ENCODE data around the gene SELENOT. TPM values are rescaled to one million over a fixed set of nuclear protein-coding genes. Genes with fewer than 3 reads are reported as not detected.

Gene SELENOT
- total and polyA plus RNA-seq, 2 donors (not counting 1 experiment from before 2014, with no cell fraction given), result 76.7 to 143 TPM

DNA sequence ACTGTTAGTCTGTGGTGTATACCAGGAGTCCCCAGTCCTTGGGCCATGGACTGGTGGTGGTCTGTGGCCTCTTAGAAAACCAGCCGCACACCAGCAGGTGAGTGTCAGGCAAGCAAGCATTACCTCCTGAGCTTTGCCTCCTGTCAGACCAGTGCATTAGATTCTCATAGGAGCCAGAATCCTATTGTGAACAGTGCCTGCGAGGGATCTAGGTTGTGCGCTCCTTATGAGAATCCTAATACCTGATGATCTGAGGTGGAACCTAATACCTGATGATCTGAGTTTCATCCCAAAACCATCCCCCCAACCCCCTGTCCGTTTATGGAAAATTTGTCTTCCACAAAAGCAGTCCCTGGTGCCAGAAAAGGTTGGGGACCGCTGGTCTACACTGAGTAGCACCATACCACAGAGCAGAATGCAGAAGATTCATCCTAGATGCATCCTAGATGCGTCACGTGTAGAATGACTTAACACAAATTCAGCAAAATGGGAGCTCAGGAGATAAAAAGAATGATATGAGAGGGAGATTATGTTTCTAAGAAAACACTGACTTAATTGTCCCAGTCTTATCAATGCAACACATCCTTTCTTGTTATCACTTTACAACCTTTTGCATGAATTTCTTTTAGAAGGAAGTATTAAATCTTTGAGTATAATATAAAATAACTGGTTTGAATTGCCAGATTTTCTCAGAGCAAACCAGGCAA, 28.5 kb downstream of the SELENOT start:
- DNase-seq, result no peak
- Histone ChIP-seq H3K4me1 (ENCODE audit: control insufficient read depth in 2 of 2, insufficient read depth in 2 of 2, low read length in 2 of 2) (peaks cover 3 to 6% of the 10 kb centered on the region in 2 donors), H2AFZ (ENCODE audit: insufficient read depth, low read depth, low read length, poor library complexity, severe bottlenecking) (no peak overlapping the region), H3K4me2 (replicated peaks; ENCODE audit: low read depth, low read length, poor library complexity, severe bottlenecking) (no peak overlapping the region), H4K20me1 (ENCODE audit: control insufficient read depth, insufficient read depth, low read length, poor library complexity, severe bottlenecking) (peaks cover under 1% of the 10 kb centered on the region), H3K9ac (ENCODE audit: low read length) (no peak overlapping the region), H3K4me3 (ENCODE audit: control extremely low read depth in 1 of 5, extremely low read depth in 1 of 5, insufficient read depth in 1 of 5, low read depth in 2 of 5, low read length in 4 of 5) (no peak overlapping the region), H3K27ac (ENCODE audit: low read length in 2 of 2) (no peak overlapping the region), H3K79me2 (ENCODE audit: control insufficient read depth, insufficient read depth, low read length) (no peaks in the 10 kb centered on the region), H3K9me3 (ENCODE audit: control extremely low read depth in 1 of 3, control insufficient read depth in 2 of 3, insufficient read depth in 1 of 3, low read length in 2 of 3) (no peaks in the 10 kb centered on the region), H3K27me3 (replicated peaks in 1 of 4; ENCODE audit: control extremely low read depth in 1 of 4, control insufficient read depth in 3 of 4, insufficient read depth in 4 of 4, low read length in 3 of 4) (no peaks in the 10 kb centered on the region), H3K36me3 (replicated peaks in 1 of 2; ENCODE audit: control extremely low read depth in 1 of 2, control insufficient read depth in 1 of 2, extremely low read depth in 1 of 2, insufficient read depth in 2 of 2, low read length in 1 of 2) (peaks cover 4 to 26% of the 10 kb centered on the region in 2 experiments)
- no peaks in the 10 kb centered on the region for H3K27me3 Mint-ChIP-seq
- 100% methylated on average over 5 of the region's 7 CpGs for WGBS (ENCODE audit: insufficient coverage)
- H3K4me3 Mint-ChIP-seq, result no peak overlapping the region
- intact Hi-C loops (cut with micrococcal nuclease), result no loop called here
- ATAC-seq (ENCODE audit: low read depth), result no peak
- H3K4me1 Mint-ChIP-seq, result peaks cover 15% of the 10 kb centered on the region
- H3K27ac Mint-ChIP-seq, result no peak overlapping the region
- CTCF ChIA-PET, result no interaction called here
- TF ChIP-seq, protein P1, sequence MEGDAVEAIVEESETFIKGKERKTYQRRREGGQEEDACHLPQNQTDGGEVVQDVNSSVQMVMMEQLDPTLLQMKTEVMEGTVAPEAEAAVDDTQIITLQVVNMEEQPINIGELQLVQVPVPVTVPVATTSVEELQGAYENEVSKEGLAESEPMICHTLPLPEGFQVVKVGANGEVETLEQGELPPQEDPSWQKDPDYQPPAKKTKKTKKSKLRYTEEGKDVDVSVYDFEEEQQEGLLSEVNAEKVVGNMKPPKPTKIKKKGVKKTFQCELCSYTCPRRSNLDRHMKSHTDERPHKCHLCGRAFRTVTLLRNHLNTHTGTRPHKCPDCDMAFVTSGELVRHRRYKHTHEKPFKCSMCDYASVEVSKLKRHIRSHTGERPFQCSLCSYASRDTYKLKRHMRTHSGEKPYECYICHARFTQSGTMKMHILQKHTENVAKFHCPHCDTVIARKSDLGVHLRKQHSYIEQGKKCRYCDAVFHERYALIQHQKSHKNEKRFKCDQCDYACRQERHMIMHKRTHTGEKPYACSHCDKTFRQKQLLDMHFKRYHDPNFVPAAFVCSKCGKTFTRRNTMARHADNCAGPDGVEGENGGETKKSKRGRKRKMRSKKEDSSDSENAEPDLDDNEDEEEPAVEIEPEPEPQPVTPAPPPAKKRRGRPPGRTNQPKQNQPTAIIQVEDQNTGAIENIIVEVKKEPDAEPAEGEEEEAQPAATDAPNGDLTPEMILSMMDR (IDR thresholded peaks at IDR 0.05), result no peak
- TF ChIP-seq EZH2 (IDR thresholded peaks at IDR 0.05; ENCODE audit: borderline replicate concordance, insufficient read depth, low read depth, low read length, poor library complexity, severe bottlenecking), result no peak
- H3K9me3 Mint-ChIP-seq (ENCODE audit: insufficient read depth), result no peaks in the 10 kb centered on the region
- POLR2A ChIA-PET, result interaction anchor here (0.7 kb wide), 1 partner anchor 635 kb away, joined by 5 read pairs; no protein-coding TSS in a partner anchor

DNA sequence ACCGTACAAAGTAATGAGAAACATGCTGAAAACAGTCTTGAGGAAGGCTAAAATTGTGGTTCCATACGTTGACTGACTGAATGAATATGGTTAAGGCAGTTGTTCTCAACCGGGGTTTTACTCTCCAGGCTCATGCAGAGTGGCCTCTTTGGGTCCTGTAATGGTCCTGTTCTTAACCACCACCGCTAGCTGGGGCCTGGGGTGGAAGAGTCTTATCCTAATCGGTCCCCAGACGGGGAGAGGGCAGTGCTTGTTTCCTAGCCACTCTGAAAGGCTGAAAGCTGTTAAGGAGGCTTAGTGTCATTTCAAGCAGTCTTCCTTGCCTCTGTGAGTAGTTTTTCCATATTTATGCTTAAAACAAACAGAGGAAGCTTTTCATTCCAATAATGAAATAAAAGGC, 32.0 kb downstream of the SELENOT start:
- peak overlapping the region in 1 of 2 donors; percentile 1 for H3K27ac ChIP-seq (ENCODE audit: low read length in 2 of 2)
- Mint-ChIP-seq H3K4me1 (peaks cover 16% of the 10 kb centered on the region), H3K27me3 (no peaks in the 10 kb centered on the region), H3K9me3 (ENCODE audit: insufficient read depth) (no peaks in the 10 kb centered on the region), H3K4me3 (no peak overlapping the region), H3K27ac (no peak overlapping the region)
- H3K9ac ChIP-seq (ENCODE audit: low read length), result no peak overlapping the region
- intact Hi-C loops (cut with micrococcal nuclease), result no loop called here
- no peaks in the 10 kb centered on the region for H3K79me2 ChIP-seq (ENCODE audit: control insufficient read depth, insufficient read depth, low read length)
- POLR2A ChIA-PET, result no interaction called here
- TF ChIP-seq, protein P1 (IDR thresholded peaks at IDR 0.05), result no peak
- no peak for TF ChIP-seq EZH2 (IDR thresholded peaks at IDR 0.05; ENCODE audit: borderline replicate concordance, insufficient read depth, low read depth, low read length, poor library complexity, severe bottlenecking)
- CTCF ChIA-PET, result no interaction called here
- H3K4me2 ChIP-seq (replicated peaks; ENCODE audit: low read depth, low read length, poor library complexity, severe bottlenecking), result no peak overlapping the region
- peaks cover 3 to 6% of the 10 kb centered on the region in 2 donors for H3K4me1 ChIP-seq (ENCODE audit: control insufficient read depth in 2 of 2, insufficient read depth in 2 of 2, low read length in 2 of 2)
- 85% methylated on average over 3 of the region's 6 CpGs for WGBS (ENCODE audit: insufficient coverage)
- H2AFZ ChIP-seq (ENCODE audit: insufficient read depth, low read depth, low read length, poor library complexity, severe bottlenecking), result no peak overlapping the region
- ATAC-seq (ENCODE audit: low read depth), result no peak
- no peaks in the 10 kb centered on the region for H3K27me3 ChIP-seq (replicated peaks in 1 of 4; ENCODE audit: control extremely low read depth in 1 of 4, control insufficient read depth in 3 of 4, insufficient read depth in 4 of 4, low read length in 3 of 4)
- no peaks in the 10 kb centered on the region for H3K9me3 ChIP-seq (ENCODE audit: control extremely low read depth in 1 of 3, control insufficient read depth in 2 of 3, insufficient read depth in 1 of 3, low read length in 2 of 3)
- H4K20me1 ChIP-seq (ENCODE audit: control insufficient read depth, insufficient read depth, low read length, poor library complexity, severe bottlenecking), result no peaks in the 10 kb centered on the region
- no peak for DNase-seq
- peaks cover 0 to 6% of the 10 kb centered on the region in 2 experiments for H3K36me3 ChIP-seq (replicated peaks in 1 of 2; ENCODE audit: control extremely low read depth in 1 of 2, control insufficient read depth in 1 of 2, extremely low read depth in 1 of 2, insufficient read depth in 2 of 2, low read length in 1 of 2)
- no peak overlapping the region for H3K4me3 ChIP-seq (ENCODE audit: control extremely low read depth in 1 of 5, extremely low read depth in 1 of 5, insufficient read depth in 1 of 5, low read depth in 2 of 5, low read length in 4 of 5)
